H1 (cell line): ENCODE results near the gene KBTBD12. TPM values are rescaled to one million over a fixed set of nuclear protein-coding genes. Genes with fewer than 3 reads are reported as not detected.
"Not testable (repeated sequence)": the region's sequence is repeated elsewhere in the genome, so short reads cannot be mapped to it uniquely, and the experiment has no call there.

Experiments used
- CTCF ChIA-PET: fragments of 300-600 bp; sonication (Branson Sonifier 250); formaldehyde crosslinking; loops from one replicate; lab custom pipeline; 2021; ENCODE audit not compliant: partially characterized antibody; lab: Charles Lee
- POLR2A ChIA-PET: fragments of 300-600 bp; sonication (Branson Sonifier 250); formaldehyde crosslinking; loops from one replicate; lab custom pipeline; 2021; ENCODE audit warnings: inconsistent platforms; ENCODE audit not compliant: partially characterized antibody; lab: Charles Lee
- DNase-seq, 2 experiments: peaks; one replicate each; pipeline versions ENCODE4 v3.0.0 to v3.0.0-alpha.2; 2010 to 2022; ENCODE audit warnings: low spot score in 2 of 2, low read depth in 1 of 2, mixed read lengths in 1 of 2
- FAIRE-seq: peaks from 2 replicates; lab custom pipeline; 2011; peaks lifted over from hg19 to GRCh38; lab: Jason Lieb, UNC
- H2AFZ ChIP-seq: 2 replicates; pipeline ENCODE4 v1.8.1; 2012; ENCODE audit warnings: low read length, inconsistent platforms
- H2AK5ac ChIP-seq: 2 replicates; pipeline ENCODE4 v1.6.1; 2013; ENCODE audit warnings: low read depth, low read length
- H2BK120ac ChIP-seq: replicated peaks from 2 replicates; pipeline ENCODE3; 2013; ENCODE audit warnings: low read depth, low read length, inconsistent platforms
- H2BK12ac ChIP-seq: 2 replicates; pipeline ENCODE4 v1.6.1; 2013; ENCODE audit warnings: low read depth, low read length
- H2BK15ac ChIP-seq: 2 replicates; pipeline ENCODE4 v1.6.1; 2013; ENCODE audit warnings: low read length
- H2BK20ac ChIP-seq: 2 replicates; pipeline ENCODE4 v1.6.1; 2013; ENCODE audit warnings: low read length
- H2BK5ac ChIP-seq: 2 replicates; pipeline ENCODE4 v1.6.1; 2013; ENCODE audit warnings: low read depth, low read length
- H3K14ac ChIP-seq: 2 replicates; pipeline ENCODE4 v1.6.1; 2013; ENCODE audit warnings: inconsistent platforms; ENCODE audit not compliant: insufficient read length
- H3K18ac ChIP-seq: 2 replicates; pipeline ENCODE4 v1.6.1; 2013; ENCODE audit warnings: low read length; ENCODE audit errors: extremely low read depth
- H3K23ac ChIP-seq: 2 replicates; pipeline ENCODE4 v1.6.1; 2013; ENCODE audit warnings: inconsistent platforms; ENCODE audit not compliant: insufficient read length
- H3K23me2 ChIP-seq: 2 replicates; pipeline ENCODE4 v1.6.1; 2013; ENCODE audit warnings: low read depth, low read length
- H3K27ac ChIP-seq: 2 replicates; pipeline ENCODE4 v1.6.1; 2011; ENCODE audit warnings: low read depth, low read length, inconsistent platforms
- H3K27me3 ChIP-seq, 4 experiments: replicated peaks in 1 of 4; 1 replicate in 1 of 4; 2 replicates in 3 of 4; pipeline versions ENCODE4 v1.6.1 to v1.8.1; 2011 to 2013; ENCODE audit warnings: low read length in 3 of 4, mild to moderate bottlenecking in 3 of 4, inconsistent platforms in 2 of 4, mixed read lengths in 2 of 4, moderate library complexity in 1 of 4; ENCODE audit not compliant: control insufficient read depth in 3 of 4, insufficient read depth in 3 of 4; ENCODE audit errors: extremely low read depth in 1 of 4
- H3K36me3 ChIP-seq, 4 experiments: 2 replicates each; pipeline versions ENCODE4 v1.6.1 to v1.8.1; 2011 to 2013; ENCODE audit warnings: mild to moderate bottlenecking in 4 of 4, low read length in 3 of 4, moderate library complexity in 2 of 4, control low read depth in 1 of 4, inconsistent platforms in 1 of 4; ENCODE audit not compliant: insufficient read depth in 4 of 4, control insufficient read depth in 2 of 4
- H3K4ac ChIP-seq: replicated peaks from 2 replicates; pipeline ENCODE3; 2013; ENCODE audit warnings: low read length, low read depth, mixed read lengths, inconsistent platforms; ENCODE audit not compliant: insufficient read length
- H3K4me1 ChIP-seq, 4 experiments: replicated peaks in 1 of 4; 1 replicate in 1 of 4; 2 replicates in 3 of 4; pipeline versions ENCODE4 v1.6.1 to v1.8.1; 2011 to 2013; ENCODE audit warnings: low read length in 3 of 4, inconsistent platforms in 2 of 4, mixed read lengths in 1 of 4; ENCODE audit not compliant: insufficient read depth in 4 of 4, control insufficient read depth in 3 of 4
- H3K4me2 ChIP-seq, 2 experiments: 2 replicates each; pipeline versions ENCODE4 v1.6.1 to v1.8.1; 2011 to 2013; ENCODE audit warnings: low read depth in 2 of 2, low read length in 2 of 2, control low read depth in 1 of 2, inconsistent platforms in 1 of 2, mild to moderate bottlenecking in 1 of 2; ENCODE audit not compliant: insufficient read depth in 1 of 2
- H3K4me3 ChIP-seq, 4 experiments: fragments of 200-600, 300-600 bp in 1 of 4; sonication (generic), shearing (Covaris generic), sonication (Bioruptor Twin) in 1 of 4; 2 replicates each; pipeline versions ENCODE4 v1.5.1 to v1.8.1; 2011 to 2016; ENCODE audit warnings: low read length in 4 of 4, low read depth in 3 of 4, control low read depth in 2 of 4, inconsistent platforms in 2 of 4, mild to moderate bottlenecking in 2 of 4, mixed read lengths in 1 of 4, moderate library complexity in 1 of 4; ENCODE audit not compliant: insufficient read depth in 2 of 4; ENCODE audit errors: extremely low read depth in 1 of 4
- H3K56ac ChIP-seq: replicated peaks from 2 replicates; pipeline ENCODE3; 2013; ENCODE audit warnings: low read depth, mild to moderate bottlenecking, mixed read lengths, low read length, inconsistent platforms; ENCODE audit not compliant: insufficient read length
- H3K79me1 ChIP-seq: 2 replicates; pipeline ENCODE4 v1.6.1; 2013; ENCODE audit warnings: low read depth, low read length, control low read depth
- H3K79me2 ChIP-seq, 2 experiments: 2 replicates each; pipeline versions ENCODE4 v1.6.1 to v1.8.1; 2012 to 2013; ENCODE audit warnings: low read length in 2 of 2, mild to moderate bottlenecking in 2 of 2, inconsistent platforms in 1 of 2; ENCODE audit not compliant: insufficient read depth in 2 of 2, control insufficient read depth in 1 of 2
- H3K9ac ChIP-seq, 4 experiments: replicated peaks in 1 of 4; 1 replicate in 1 of 4; 2 replicates in 3 of 4; pipeline versions ENCODE4 v1.6.1 to v1.8.1; 2011 to 2013; ENCODE audit warnings: low read depth in 3 of 4, low read length in 3 of 4, control low read depth in 2 of 4, mild to moderate bottlenecking in 2 of 4, moderate library complexity in 2 of 4, inconsistent platforms in 1 of 4; ENCODE audit errors: extremely low read depth in 1 of 4
- H3K9me3 ChIP-seq, 2 experiments: 2 replicates each; pipeline versions ENCODE4 v1.6.1 to v1.8.1; 2012 to 2013; ENCODE audit warnings: mild to moderate bottlenecking in 2 of 2, moderate library complexity in 2 of 2, control low read depth in 1 of 2, inconsistent platforms in 1 of 2, low read depth in 1 of 2, low read length in 1 of 2, mixed read lengths in 1 of 2; ENCODE audit not compliant: insufficient read depth in 2 of 2
- H4K20me1 ChIP-seq, 2 experiments: replicated peaks in 1 of 2; 2 replicates each; pipeline versions ENCODE3 to v1.8.1; 2011 to 2013; ENCODE audit warnings: inconsistent platforms in 2 of 2, low read length in 2 of 2, mild to moderate bottlenecking in 1 of 2; ENCODE audit not compliant: insufficient read depth in 2 of 2, control insufficient read depth in 1 of 2
- H4K5ac ChIP-seq: 2 replicates; pipeline ENCODE4 v1.6.1; 2013; ENCODE audit warnings: low read length, low read depth, mixed read lengths, inconsistent platforms; ENCODE audit not compliant: insufficient read length
- H4K8ac ChIP-seq: 2 replicates; pipeline ENCODE4 v1.8.0; 2013; ENCODE audit warnings: mild to moderate bottlenecking, moderate library complexity, low read length, inconsistent platforms; ENCODE audit not compliant: insufficient read depth; ENCODE audit errors: extremely low read depth
- H4K91ac ChIP-seq: replicated peaks from 2 replicates; pipeline ENCODE3; 2013; ENCODE audit warnings: low read length, mixed read lengths, inconsistent platforms; ENCODE audit not compliant: insufficient read length
- SIX5 ChIP-seq: IDR thresholded peaks from 2 replicates; pipeline ENCODE4 v1.6.1; 2011; ENCODE audit warnings: mild to moderate bottlenecking, low read depth, low read length
- SRF ChIP-seq: IDR thresholded peaks from 2 replicates; pipeline ENCODE4 v1.6.1; 2011; ENCODE audit warnings: mild to moderate bottlenecking, low read depth, low read length, moderate library complexity
- TCF12 ChIP-seq: IDR thresholded peaks from 2 replicates; pipeline ENCODE4 v1.6.1; 2011; ENCODE audit warnings: low read depth, mild to moderate bottlenecking, low read length
- WGBS, 2 experiments: shearing (Covaris generic) in 1 of 2; methylation state at CpG; one replicate each; pipeline versions ENCODE4 v1.1.6 to v1.1.7; 2013 to 2015; ENCODE audit warnings: low lambda C conversion rate in 2 of 2, mixed read lengths in 2 of 2, inconsistent platforms in 1 of 2, low coverage in 1 of 2, missing lambda C conversion rate in 1 of 2; ENCODE audit not compliant: insufficient replicate concordance in 2 of 2, insufficient coverage in 1 of 2, insufficient read length in 1 of 2; ENCODE audit errors: extremely low coverage in 1 of 2, missing lambda C conversion rate in 1 of 2; 5-methylcytosine and 5-hydroxymethylcytosine counted together
- polyA plus RNA-seq, 7 experiments: library from polyadenylated mRNA; depleted of rRNA in 3 of 7; stranded (reverse) in 5 of 7; unstranded in 2 of 7; fragments of >200 nt in 5 of 7; fragments of 200-250 nt in 2 of 7; gene quantifications; 1 replicate in 5 of 7; 2 replicates in 1 of 7; 4 replicates in 1 of 7; pipeline versions ENCODE4 v1.2.1 to v1.2.3, GENCODE V29; 2011 to 2013; ENCODE audit warnings: missing spikeins in 2 of 7, mixed read lengths in 2 of 7
- total RNA-seq: library from RNA; stranded (reverse); fragmentation: NEBNext Ultra II Directional; extraction: Animal tissue kit (Norgen Biotek cat#: 25700); gene quantifications from 2 replicates; pipeline ENCODE4 v1.2.1, GENCODE V29; 2021

The KBTBD12 gene
- total and polyA plus RNA-seq, 2 of the 8 experiments (the other 6 are each of a cell fraction or from before 2014, with no cell fraction given), result 0.33 to 0.63 TPM

- TF ChIP-seq SRF, result no peak
- no peak for TF ChIP-seq TCF12
- no peak for TF ChIP-seq SIX5
Observed at GRCh38 chr3:127870156-127870555, 44.9 kb upstream of the KBTBD12 start (continued).

DNA sequence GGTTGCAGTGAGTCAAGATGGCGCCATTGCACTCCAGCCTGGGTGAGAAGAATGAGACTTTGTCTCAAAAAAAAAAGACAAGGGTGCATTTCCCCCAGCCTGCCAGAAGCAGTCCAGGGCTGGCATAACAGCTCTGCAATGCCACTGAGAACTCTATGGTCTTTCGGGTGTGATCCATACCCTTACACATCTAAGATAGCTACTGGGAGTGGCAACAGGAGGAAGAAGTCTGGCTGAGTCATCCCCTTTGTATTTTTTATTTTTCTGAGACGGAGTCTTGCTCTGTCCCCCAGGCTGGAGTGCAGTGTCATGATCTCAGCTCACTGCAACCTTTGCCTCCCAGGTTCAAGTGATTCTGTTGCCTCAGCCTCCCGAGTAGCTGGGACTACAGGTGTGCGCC, 40.9 kb upstream of the KBTBD12 start:
- H3K4ac ChIP-seq, H3K4me2 ChIP-seq, H3K36me3 ChIP-seq, H3K23ac ChIP-seq, H3K18ac ChIP-seq, H3K14ac ChIP-seq, H3K27ac ChIP-seq, H3K79me2 ChIP-seq, POLR2A ChIA-PET, H2BK120ac ChIP-seq, H4K91ac ChIP-seq, H2BK12ac ChIP-seq, FAIRE-seq, H2AFZ ChIP-seq, H3K4me3 ChIP-seq, H3K23me2 ChIP-seq, H4K20me1 ChIP-seq, H3K56ac ChIP-seq, DNase-seq, H3K4me1 ChIP-seq, H3K9ac ChIP-seq, H2BK5ac ChIP-seq, H4K8ac ChIP-seq, H2BK15ac ChIP-seq, H3K27me3 ChIP-seq, H4K5ac ChIP-seq, H3K9me3 ChIP-seq, H3K79me1 ChIP-seq, H2BK20ac ChIP-seq, H2AK5ac ChIP-seq: not testable (repeated sequence)
- CTCF ChIA-PET, result interaction anchor here (0.6 to 1.1 kb wide), 2 partner anchors 9 to 352 kb away, joined by 3 to 5 read pairs; no protein-coding TSS in a partner anchor
- 93% methylated on average over 5 of the region's 5 CpGs; no CpG with 5 or more reads in 1 of the 2 experiments for WGBS, 2 experiments
